Spleen (tissue), 7 donors: ENCODE data around the gene TES.

Source experiments
- CTCF ChIP-seq, 11 experiments: fragments of 200-600 bp in 7 of 11; fragments of 450-650 bp in 4 of 11; sonication (generic) in 4 of 11; IDR thresholded peaks in 8 of 11; conservative IDR thresholded peaks in 3 of 11; 1 replicate in 7 of 11; 2 replicates in 4 of 11; pipeline versions ENCODE4 v1.4.0 to v1.8.0; 2016 to 2021; ENCODE audit warnings: antibody characterized with exemption in 11 of 11, inconsistent platforms in 4 of 11, mild to moderate bottlenecking in 1 of 11
- POLR2AphosphoS5 ChIP-seq, 3 donors: sonication (generic); formaldehyde crosslinking; IDR thresholded peaks; one replicate each; pipeline ENCODE4 v1.5.1; 2017; ENCODE audit warnings: antibody characterized with exemption in 3 of 3
- donor health status: DM: no; HTN: no; CAD: no; lungs with moderate emphysema.
- donor health status: DM: no; HTN: no; CAD: no.
- donor health status: DM: no; HTN: no; CAD: no.

DNA sequence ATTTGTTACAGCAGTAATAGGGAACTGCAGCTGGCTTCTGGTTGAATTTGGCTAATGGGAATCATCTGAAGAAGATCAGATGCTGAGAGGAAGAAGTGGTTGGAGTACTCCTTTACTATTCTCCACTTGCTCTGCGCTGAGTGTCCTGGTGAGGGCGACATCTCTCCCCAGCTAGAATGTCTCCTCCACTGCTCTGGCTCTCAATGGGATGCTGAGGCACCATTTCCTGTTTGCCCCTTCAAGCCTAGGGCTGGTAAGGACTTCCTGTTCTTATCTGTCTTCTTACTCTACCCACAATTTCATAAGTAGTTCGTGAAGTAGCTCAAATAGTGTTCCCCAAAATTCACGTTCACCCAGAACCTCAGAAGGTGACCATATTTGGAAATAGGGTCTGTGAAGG is 43.2 kb upstream of the TES start:
- TF ChIP-seq CTCF (IDR thresholded peaks at IDR 0.05 in 8 of 11, conservative IDR thresholded peaks at IDR 0.05 in 3 of 11) = no peak
- no peak for TF ChIP-seq POLR2AphosphoS5 (IDR thresholded peaks at IDR 0.05)
